Parathyroid adenoma (tissue), 2 donors: ENCODE measurements around the gene FAM50B.

ENCODE experiments used
- H2AFZ ChIP-seq: fragments of 300-600 bp; sonication (generic); one replicate; pipeline ENCODE4 v1.7.0; 2017; ENCODE audit warnings: antibody characterized with exemption, mild to moderate bottlenecking
- H3K27ac ChIP-seq: fragments of 300-600 bp; sonication (generic); one replicate; pipeline ENCODE4 v1.7.0; 2017
- H3K27me3 ChIP-seq: fragments of 300-600 bp; sonication (generic); one replicate; pipeline ENCODE4 v1.7.0; 2017; ENCODE audit warnings: low read length; ENCODE audit not compliant: control insufficient read depth, insufficient read depth
- H3K36me3 ChIP-seq: fragments of 300-600 bp; sonication (generic); one replicate; pipeline ENCODE4 v1.7.0; 2017; ENCODE audit warnings: low read length; ENCODE audit not compliant: control insufficient read depth, insufficient read depth
- H3K4me1 ChIP-seq: fragments of 300-600 bp; sonication (generic); one replicate; pipeline ENCODE4 v1.7.0; 2017; ENCODE audit warnings: control low read depth
- H3K4me2 ChIP-seq: fragments of 300-600 bp; sonication (generic); one replicate; pipeline ENCODE4 v1.7.0; 2017; ENCODE audit warnings: low read length
- H3K4me3 ChIP-seq: fragments of 300-600 bp; sonication (generic); one replicate; pipeline ENCODE4 v1.7.0; 2017; ENCODE audit warnings: low read depth, low read length
- H3K79me2 ChIP-seq: fragments of 300-600 bp; sonication (generic); one replicate; pipeline ENCODE4 v1.7.0; 2017; ENCODE audit warnings: control low read depth
- H3K9ac ChIP-seq: fragments of 300-600 bp; sonication (generic); one replicate; pipeline ENCODE4 v1.7.0; 2017; ENCODE audit warnings: mild to moderate bottlenecking
- H3K9me3 ChIP-seq: fragments of 300-600 bp; sonication (generic); one replicate; pipeline ENCODE4 v1.7.0; 2017; ENCODE audit warnings: low read length; ENCODE audit not compliant: control insufficient read depth
- TF ChIP-seq, protein P1 (sequence below): fragments of 300-600 bp; sonication (generic); IDR thresholded peaks from one replicate; pipeline ENCODE4 v1.7.0; 2017; ENCODE audit warnings: antibody characterized with exemption, mild to moderate bottlenecking
- donor health status: primary hyperparathyroidism.

The FAM50B gene

DNA sequence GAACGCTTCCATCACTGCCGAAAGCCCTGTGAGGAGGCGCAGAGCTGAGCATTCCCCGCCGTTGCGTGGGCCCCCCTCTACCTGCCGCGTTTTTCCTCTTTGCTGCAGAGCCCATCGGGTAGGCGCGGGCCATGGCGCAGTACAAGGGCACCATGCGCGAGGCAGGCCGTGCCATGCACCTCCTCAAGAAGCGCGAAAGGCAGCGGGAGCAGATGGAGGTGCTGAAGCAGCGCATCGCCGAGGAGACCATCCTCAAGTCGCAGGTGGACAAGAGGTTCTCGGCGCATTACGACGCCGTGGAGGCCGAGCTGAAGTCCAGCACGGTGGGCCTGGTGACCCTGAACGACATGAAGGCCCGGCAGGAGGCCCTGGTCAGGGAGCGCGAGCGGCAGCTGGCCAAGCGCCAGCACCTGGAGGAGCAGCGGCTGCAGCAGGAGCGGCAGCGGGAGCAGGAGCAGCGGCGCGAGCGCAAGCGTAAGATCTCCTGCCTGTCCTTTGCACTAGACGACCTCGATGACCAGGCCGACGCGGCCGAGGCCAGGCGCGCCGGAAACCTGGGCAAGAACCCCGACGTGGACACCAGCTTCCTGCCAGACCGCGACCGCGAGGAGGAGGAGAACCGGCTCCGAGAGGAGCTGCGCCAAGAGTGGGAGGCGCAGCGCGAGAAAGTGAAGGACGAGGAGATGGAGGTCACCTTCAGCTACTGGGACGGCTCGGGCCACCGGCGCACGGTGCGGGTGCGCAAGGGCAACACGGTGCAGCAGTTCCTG lies 693 bp downstream of the FAM50B start:
- TF ChIP-seq, protein P1, sequence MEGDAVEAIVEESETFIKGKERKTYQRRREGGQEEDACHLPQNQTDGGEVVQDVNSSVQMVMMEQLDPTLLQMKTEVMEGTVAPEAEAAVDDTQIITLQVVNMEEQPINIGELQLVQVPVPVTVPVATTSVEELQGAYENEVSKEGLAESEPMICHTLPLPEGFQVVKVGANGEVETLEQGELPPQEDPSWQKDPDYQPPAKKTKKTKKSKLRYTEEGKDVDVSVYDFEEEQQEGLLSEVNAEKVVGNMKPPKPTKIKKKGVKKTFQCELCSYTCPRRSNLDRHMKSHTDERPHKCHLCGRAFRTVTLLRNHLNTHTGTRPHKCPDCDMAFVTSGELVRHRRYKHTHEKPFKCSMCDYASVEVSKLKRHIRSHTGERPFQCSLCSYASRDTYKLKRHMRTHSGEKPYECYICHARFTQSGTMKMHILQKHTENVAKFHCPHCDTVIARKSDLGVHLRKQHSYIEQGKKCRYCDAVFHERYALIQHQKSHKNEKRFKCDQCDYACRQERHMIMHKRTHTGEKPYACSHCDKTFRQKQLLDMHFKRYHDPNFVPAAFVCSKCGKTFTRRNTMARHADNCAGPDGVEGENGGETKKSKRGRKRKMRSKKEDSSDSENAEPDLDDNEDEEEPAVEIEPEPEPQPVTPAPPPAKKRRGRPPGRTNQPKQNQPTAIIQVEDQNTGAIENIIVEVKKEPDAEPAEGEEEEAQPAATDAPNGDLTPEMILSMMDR: no peak
- H3K9ac ChIP-seq: no peak overlapping the region
- peak overlapping the region; percentile 29 for H3K4me2 ChIP-seq
- H2AFZ ChIP-seq: peak overlapping the region; percentile 65
- H3K4me3 ChIP-seq: peak overlapping the region; percentile 44
- no peaks in the 10 kb centered on the region for H3K4me1 ChIP-seq
- peak overlapping the region; percentile 58 for H3K27ac ChIP-seq
- no peaks in the 10 kb centered on the region for H3K36me3 ChIP-seq
- no peaks in the 10 kb centered on the region for H3K27me3 ChIP-seq
- H3K79me2 ChIP-seq: no peaks in the 10 kb centered on the region
- no peaks in the 10 kb centered on the region for H3K9me3 ChIP-seq

DNA sequence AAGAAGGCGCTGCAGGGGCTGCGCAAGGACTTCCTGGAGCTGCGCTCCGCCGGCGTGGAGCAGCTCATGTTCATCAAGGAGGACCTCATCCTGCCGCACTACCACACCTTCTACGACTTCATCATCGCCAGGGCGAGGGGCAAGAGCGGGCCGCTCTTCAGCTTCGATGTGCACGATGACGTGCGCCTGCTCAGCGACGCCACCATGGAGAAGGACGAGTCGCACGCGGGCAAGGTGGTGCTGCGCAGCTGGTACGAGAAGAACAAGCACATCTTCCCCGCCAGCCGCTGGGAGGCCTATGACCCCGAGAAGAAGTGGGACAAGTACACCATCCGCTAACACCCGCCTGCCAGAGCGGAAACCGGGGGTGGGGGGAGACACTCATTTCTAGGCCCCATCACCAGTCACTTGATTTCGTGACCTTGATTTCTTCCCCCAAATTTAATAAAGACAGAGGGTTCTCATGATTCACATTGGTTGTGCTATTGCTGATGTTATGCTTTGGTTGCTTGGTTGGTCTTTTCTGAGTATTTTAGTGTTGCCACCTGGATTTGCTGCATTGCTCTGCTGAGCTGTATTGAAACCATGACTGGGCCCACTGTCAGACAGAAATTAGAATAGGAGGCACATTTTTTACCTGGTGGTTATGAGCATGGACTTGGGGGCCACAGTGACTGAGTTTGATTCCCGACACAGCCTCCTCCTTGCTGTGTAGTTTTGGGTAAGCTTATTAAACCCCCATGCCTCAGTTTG lies 1.5 kb downstream of the FAM50B start:
- H3K79me2 ChIP-seq: no peaks in the 10 kb centered on the region
- H3K27ac ChIP-seq: no peak overlapping the region
- TF ChIP-seq, protein P1: no peak
- H3K36me3 ChIP-seq: no peaks in the 10 kb centered on the region
- no peak overlapping the region for H3K4me3 ChIP-seq
- H3K9ac ChIP-seq: no peak overlapping the region
- H3K9me3 ChIP-seq: no peaks in the 10 kb centered on the region
- no peaks in the 10 kb centered on the region for H3K27me3 ChIP-seq
- no peak overlapping the region for H3K4me2 ChIP-seq
- H2AFZ ChIP-seq: no peak overlapping the region
- H3K4me1 ChIP-seq: no peaks in the 10 kb centered on the region

DNA sequence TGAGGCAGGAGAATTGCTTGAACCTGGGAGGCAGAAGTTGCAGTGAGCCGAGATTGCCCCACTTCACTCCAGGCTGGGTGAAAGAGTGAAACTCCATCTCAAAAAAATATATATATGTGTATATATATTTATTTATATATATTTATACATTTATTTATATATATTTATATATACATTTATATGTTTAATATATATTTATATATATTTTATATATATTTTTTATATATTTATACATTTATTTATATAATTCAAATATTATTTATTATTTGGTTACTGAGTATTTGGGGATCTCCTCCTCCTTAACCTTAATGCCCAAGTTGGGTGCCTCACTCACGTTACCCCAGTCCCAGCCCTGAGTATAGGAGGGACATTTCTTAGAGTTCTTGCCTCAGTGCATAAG lies 2.7 kb downstream of the FAM50B start:
- TF ChIP-seq, protein P1: no peak
- Histone ChIP-seq H3K4me2 (no peak overlapping the region), H3K9me3 (no peaks in the 10 kb centered on the region), H3K4me1 (no peaks in the 10 kb centered on the region), H3K9ac (no peak overlapping the region), H2AFZ (no peak overlapping the region), H3K27me3 (no peaks in the 10 kb centered on the region), H3K36me3 (no peaks in the 10 kb centered on the region), H3K4me3 (no peak overlapping the region), H3K79me2 (no peaks in the 10 kb centered on the region), H3K27ac (no peak overlapping the region)

DNA sequence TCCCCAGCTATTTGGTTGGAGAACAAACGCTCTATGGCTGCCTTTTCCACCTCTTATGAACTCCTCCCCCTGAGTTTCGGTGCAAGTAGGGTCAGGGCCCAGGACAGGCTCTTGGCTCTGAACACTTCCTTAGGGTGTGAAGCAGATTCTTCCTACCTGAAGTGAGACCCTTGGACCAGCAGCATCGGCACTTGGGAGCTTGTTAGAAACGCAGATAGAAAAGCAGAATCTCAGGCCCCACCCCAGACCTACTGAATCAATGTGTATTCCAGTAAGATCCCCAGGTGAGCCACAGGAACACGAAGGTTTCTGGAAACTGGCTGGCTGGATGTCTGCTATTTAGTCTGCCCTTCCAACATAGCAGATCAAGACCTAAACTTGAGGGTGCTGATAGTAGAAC lies 3.2 kb downstream of the FAM50B start:
- no peak overlapping the region for H2AFZ ChIP-seq
- H3K36me3 ChIP-seq: no peaks in the 10 kb centered on the region
- no peak overlapping the region for H3K27ac ChIP-seq
- H3K4me2 ChIP-seq: no peak overlapping the region
- H3K9me3 ChIP-seq: no peaks in the 10 kb centered on the region
- no peaks in the 10 kb centered on the region for H3K4me1 ChIP-seq
- TF ChIP-seq, protein P1: no peak
- no peaks in the 10 kb centered on the region for H3K79me2 ChIP-seq
- H3K27me3 ChIP-seq: no peaks in the 10 kb centered on the region
- no peak overlapping the region for H3K4me3 ChIP-seq
- H3K9ac ChIP-seq: no peak overlapping the region
